CD4-positive, CD25-positive, alpha-beta regulatory T cell (primary cell): ENCODE measurements around the gene PNISR. TPM values are rescaled to one million over a fixed set of nuclear protein-coding genes. Genes with fewer than 3 reads are reported as not detected.

ENCODE experiments used
- ATAC-seq, 2 donors: fragments of 150-1000 bp; cut with Tn5 transposase; one replicate each; pipeline ENCODE4 v1.10.0; 2021; ENCODE audit warnings: low read depth in 2 of 2, moderate number of reproducible peaks in 2 of 2, moderate library complexity in 1 of 2
- DNase-seq, 3 donors: peaks; one replicate each; pipeline versions ENCODE4 v3.0.0 to v3.0.0-alpha.2; 2012 to 2022; ENCODE audit warnings: mixed read lengths in 1 of 3
- H3K27ac ChIP-seq: one replicate; pipeline ENCODE4 v1.7.0; 2013; ENCODE audit warnings: mild to moderate bottlenecking, low read length; ENCODE audit not compliant: insufficient read depth, poor library complexity, severe bottlenecking
- H3K27me3 ChIP-seq: one replicate; pipeline ENCODE4 v1.7.0; 2013; ENCODE audit warnings: low read length; ENCODE audit not compliant: control insufficient read depth, insufficient read depth
- H3K36me3 ChIP-seq: one replicate; pipeline ENCODE4 v1.7.0; 2013; ENCODE audit warnings: mild to moderate bottlenecking, low read length, moderate library complexity; ENCODE audit not compliant: control insufficient read depth, insufficient read depth
- H3K4me1 ChIP-seq: 2 replicates; pipeline ENCODE4 v1.7.0; 2013; ENCODE audit warnings: mild to moderate bottlenecking, low read length; ENCODE audit not compliant: insufficient read depth, control insufficient read depth, poor library complexity, severe bottlenecking
- H3K4me3 ChIP-seq: one replicate; pipeline ENCODE4 v1.7.0; 2013; ENCODE audit warnings: low read depth, mild to moderate bottlenecking, low read length, moderate library complexity
- H3K9me3 ChIP-seq, 2 experiments: 1 replicate in 1 of 2; 2 replicates in 1 of 2; pipeline ENCODE4 v1.7.0; 2013; ENCODE audit warnings: low read length in 2 of 2, mild to moderate bottlenecking in 1 of 2, moderate library complexity in 1 of 2; ENCODE audit not compliant: control insufficient read depth in 2 of 2
- H3K27ac Mint-ChIP-seq, 3 donors: one replicate each; pipeline ENCODE4 v1.8.0; 2020 to 2022; ENCODE audit warnings: mild to moderate bottlenecking in 3 of 3, mixed read lengths in 3 of 3, moderate library complexity in 2 of 3
- H3K27me3 Mint-ChIP-seq: one replicate; pipeline ENCODE4 v1.8.0; 2022; ENCODE audit warnings: mild to moderate bottlenecking, mixed read lengths
- H3K36me3 Mint-ChIP-seq: one replicate; pipeline ENCODE4 v1.8.0; 2020; ENCODE audit warnings: mixed read lengths
- H3K4me1 Mint-ChIP-seq, 4 donors: one replicate each; pipeline ENCODE4 v1.8.0; 2020 to 2022; ENCODE audit warnings: mixed read lengths in 4 of 4, mild to moderate bottlenecking in 1 of 4
- H3K4me3 Mint-ChIP-seq, 4 donors: one replicate each; pipeline ENCODE4 v1.8.0; 2020 to 2022; ENCODE audit warnings: mild to moderate bottlenecking in 4 of 4, mixed read lengths in 4 of 4, moderate library complexity in 3 of 4
- H3K9me3 Mint-ChIP-seq, 7 donors: one replicate each; pipeline ENCODE4 v1.8.0; 2020 to 2022; ENCODE audit warnings: mixed read lengths in 7 of 7, mild to moderate bottlenecking in 3 of 7, moderate library complexity in 2 of 7
- polyA plus RNA-seq, 4 donors: library from polyadenylated mRNA; unstranded; fragments of 300-500 nt; fragmentation: Illumina TruSeq; gene quantifications; one replicate each; pipeline ENCODE4 v1.2.3, GENCODE V29; 2021
- total RNA-seq: library from RNA; stranded (reverse); gene quantifications from one replicate; pipeline ENCODE4 v1.2.3, GENCODE V29; 2022

Gene PNISR
- total and polyA plus RNA-seq, 5 donors from 2014 or later = 55.4 to 301 (median 76.0) TPM

- H3K27me3 Mint-ChIP-seq = peaks cover 70% of the 10 kb centered on the region
- H3K9me3 Mint-ChIP-seq = peaks cover 0 to 2% (median 0%) of the 10 kb centered on the region in 7 donors
- Histone ChIP-seq H3K27ac (no peak overlapping the region), H3K9me3 (no peaks in the 10 kb centered on the region), H3K4me3 (no peak overlapping the region), H3K36me3 (no peaks in the 10 kb centered on the region), H3K27me3 (peaks cover 30% of the 10 kb centered on the region), H3K4me1 (peaks cover 7% of the 10 kb centered on the region)
- no peak overlapping the region for H3K4me3 Mint-ChIP-seq
- no peak overlapping the region for H3K27ac Mint-ChIP-seq
- DNase-seq (no peak), ATAC-seq (no peak)
- H3K4me1 Mint-ChIP-seq = peaks cover 0 to 3% (median 0%) of the 10 kb centered on the region in 4 donors
- H3K36me3 Mint-ChIP-seq = no peaks in the 10 kb centered on the region
These were observed 74.5 kb downstream of the PNISR start for GRCh38 chr6:99350573-99350972.

DNA sequence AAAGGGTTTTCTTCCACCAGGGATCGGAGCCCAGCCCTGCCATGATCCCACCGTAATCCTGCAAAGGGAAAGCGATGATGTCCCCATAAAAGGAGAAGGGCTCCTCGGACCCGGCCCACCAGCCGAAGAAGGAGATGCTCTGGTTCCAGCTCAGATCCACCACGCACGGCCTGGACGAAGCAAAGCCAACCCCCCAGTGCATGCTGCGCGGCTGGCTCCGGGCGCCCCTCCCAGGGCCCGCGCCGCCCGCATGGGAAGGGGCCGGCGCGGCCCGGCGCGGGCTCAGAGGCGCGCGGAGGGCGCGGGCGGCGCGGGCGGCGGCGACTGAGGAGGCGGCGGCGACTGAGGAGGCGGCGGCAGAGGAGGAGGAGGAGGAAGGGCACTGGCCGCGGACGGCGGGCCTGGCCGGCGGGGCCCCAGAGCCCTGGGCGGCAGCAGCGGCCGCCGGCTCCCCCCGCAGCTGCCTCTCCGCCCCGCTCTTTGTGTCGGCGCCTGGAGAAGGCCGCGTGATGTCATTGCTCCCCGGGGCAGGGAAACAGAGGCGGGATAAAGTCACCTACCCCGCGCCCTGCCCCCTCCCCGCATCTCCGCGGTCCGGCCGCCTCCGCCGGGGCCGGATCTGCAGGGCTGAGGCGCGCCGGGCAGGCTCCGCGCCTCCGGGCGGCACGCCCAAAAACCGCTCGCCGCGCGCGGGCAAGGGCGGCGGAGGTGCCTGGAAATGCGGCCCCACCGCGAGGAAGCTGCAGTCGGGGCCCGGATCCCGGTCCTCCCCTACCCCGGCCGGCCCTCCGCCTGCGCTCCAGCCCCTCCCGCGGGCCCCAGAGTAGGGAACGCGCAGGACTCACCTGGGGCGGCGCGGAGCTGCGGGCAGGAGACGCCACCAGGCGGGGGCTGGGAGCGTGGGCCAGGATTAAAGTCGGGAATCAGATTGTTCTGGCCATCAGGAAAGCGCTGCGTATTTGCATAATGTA, 75.7 kb downstream of the PNISR start, which contains the start of gene FAXC:
Gene FAXC (minus strand): TSS at position 504 of the 971 bp plus-strand sequence. CDS start 302 bp downstream, at position 202.
- Mint-ChIP-seq H3K4me3 (peak within 1 kb of the TSS in 2 of 4 donors; percentile 31 to 46), H3K27ac (no peak within 1 kb of the TSS)
- ATAC-seq = no peak

DNA sequence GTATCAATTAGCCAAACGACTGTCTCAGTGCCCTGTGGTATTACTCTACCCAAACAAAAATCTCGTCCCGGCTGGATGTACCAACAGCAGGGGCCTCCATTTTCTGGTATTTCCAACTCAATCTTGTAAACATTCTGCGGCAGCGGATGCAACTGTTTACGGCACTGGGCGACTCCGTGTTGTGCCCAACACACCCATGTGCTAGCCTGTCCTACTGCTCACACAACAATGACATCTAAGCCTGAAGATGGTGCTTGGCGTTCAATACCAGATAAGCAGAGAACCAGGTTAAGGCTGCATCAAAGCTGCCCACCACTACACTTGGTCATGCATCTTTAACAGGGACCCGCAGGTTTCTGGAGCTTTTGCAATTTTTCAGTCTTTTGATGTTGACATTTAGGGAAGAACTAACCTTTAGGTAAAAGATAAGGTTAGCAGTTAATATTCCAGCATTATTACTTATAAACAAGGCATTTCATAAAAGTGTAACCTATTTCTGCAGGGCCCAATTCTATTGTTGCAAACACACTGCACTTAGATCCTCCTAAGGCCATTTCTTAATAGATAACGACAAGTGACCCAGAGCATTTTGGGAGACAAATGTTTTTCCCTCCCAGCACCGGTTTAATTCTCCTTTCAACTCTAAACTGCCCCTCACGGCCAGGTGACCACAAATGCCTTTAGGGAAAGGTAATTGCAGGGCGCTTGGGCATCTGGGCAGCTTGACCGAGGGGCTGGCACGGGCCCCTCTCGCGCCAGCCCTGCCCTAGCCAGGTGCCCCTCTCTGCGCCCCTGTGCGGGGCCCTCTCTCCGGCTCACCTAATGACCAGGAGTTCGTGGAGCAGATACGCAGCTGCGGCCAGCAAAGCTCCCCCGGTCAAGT, 76.6 kb downstream of the PNISR start:
- Histone ChIP-seq H3K36me3 (no peaks in the 10 kb centered on the region), H3K4me3 (no peak overlapping the region), H3K4me1 (peaks cover 7% of the 10 kb centered on the region), H3K27me3 (peaks cover 26% of the 10 kb centered on the region), H3K9me3 (no peaks in the 10 kb centered on the region), H3K27ac (no peak overlapping the region)
- ATAC-seq (no peak), DNase-seq (no peak)
- H3K4me1 Mint-ChIP-seq = peaks cover 0 to 3% (median 0%) of the 10 kb centered on the region in 4 donors
- H3K36me3 Mint-ChIP-seq = no peaks in the 10 kb centered on the region
- no peak overlapping the region for H3K27ac Mint-ChIP-seq
- no peak overlapping the region for H3K4me3 Mint-ChIP-seq
- peaks cover 0 to 1% (median 0%) of the 10 kb centered on the region in 7 donors for H3K9me3 Mint-ChIP-seq
- peaks cover 68% of the 10 kb centered on the region for H3K27me3 Mint-ChIP-seq

More for the DNA sequence above, 75.7 kb downstream of the PNISR start, which contains the start of gene FAXC:
- Histone ChIP-seq H3K9me3 (no peaks in the 10 kb centered on the region), H3K36me3 (no peaks in the 10 kb centered on the region), H3K27me3 (peaks cover 30% of the 10 kb centered on the region), H3K27ac (no peak within 1 kb of the TSS), H3K4me3 (no peak within 1 kb of the TSS), H3K4me1 (peaks cover 7% of the 10 kb centered on the region)
- Mint-ChIP-seq H3K36me3 (no peaks in the 10 kb centered on the region), H3K9me3 (no peaks in the 10 kb centered on the region), H3K4me1 (peaks cover 0 to 3% (median 0%) of the 10 kb centered on the region in 4 donors), H3K27me3 (peaks cover 67% of the 10 kb centered on the region)
- no peak for DNase-seq

Other genes starting within 250 kb of the PNISR start
- gene FAXC, start 75.6 kb downstream of the PNISR start, total RNA-seq = not detected
- gene FAXC, start 75.6 kb downstream of the PNISR start, polyA plus RNA-seq = not detected
- gene COQ3, start 31.1 kb downstream of the PNISR start, total RNA-seq = 1.4 TPM
- 1 to 10 TPM; 6.2 to 8.0 (median 6.9) TPM for gene COQ3, start 31.1 kb downstream of the PNISR start, polyA plus RNA-seq
- 6.0 TPM for gene USP45, start 90.1 kb upstream of the PNISR start, total RNA-seq
- 1 to 10 TPM; 2.6 to 4.5 (median 3.3) TPM for gene USP45, start 90.1 kb upstream of the PNISR start, polyA plus RNA-seq
- 32.3 TPM for gene CCNC, start 143.4 kb upstream of the PNISR start, total RNA-seq
- gene CCNC, start 143.4 kb upstream of the PNISR start, polyA plus RNA-seq = 10 to 100 TPM; 37.8 to 48.6 (median 47.3) TPM
- not detected for gene PRDM13, start 181.5 kb upstream of the PNISR start, total RNA-seq
- not detected for gene PRDM13, start 181.5 kb upstream of the PNISR start, polyA plus RNA-seq